NCI-H1694 treated with DMSO at 0.1 percent for 48 hours (cell line): ENCODE data around the gene NUP62CL.

Experiments
- DNase-seq: peaks from one replicate; lab custom pipeline; 2025; lab: John Stamatoyannopoulos, UW

The NUP62CL gene

DNA sequence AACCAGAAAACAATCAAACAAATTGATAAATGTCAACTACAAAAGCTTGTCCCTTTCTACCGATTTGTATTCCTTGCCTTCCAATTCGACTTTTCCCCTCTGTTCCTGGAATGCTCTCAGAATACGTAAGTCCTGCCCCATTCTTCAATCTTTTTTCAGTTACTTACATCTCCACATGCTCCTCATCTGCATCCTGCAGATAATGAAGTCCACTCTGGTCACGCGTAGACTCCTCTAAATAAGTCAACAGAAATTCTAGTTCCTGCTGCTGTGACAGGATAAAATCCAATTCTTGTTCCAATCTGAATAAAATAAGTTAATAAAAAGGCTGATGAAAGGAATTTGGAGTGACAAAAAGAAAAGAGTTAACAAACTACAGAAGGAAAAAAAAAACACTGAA lies 53.2 kb downstream of the NUP62CL start:
- DNase-seq: no peak

DNA sequence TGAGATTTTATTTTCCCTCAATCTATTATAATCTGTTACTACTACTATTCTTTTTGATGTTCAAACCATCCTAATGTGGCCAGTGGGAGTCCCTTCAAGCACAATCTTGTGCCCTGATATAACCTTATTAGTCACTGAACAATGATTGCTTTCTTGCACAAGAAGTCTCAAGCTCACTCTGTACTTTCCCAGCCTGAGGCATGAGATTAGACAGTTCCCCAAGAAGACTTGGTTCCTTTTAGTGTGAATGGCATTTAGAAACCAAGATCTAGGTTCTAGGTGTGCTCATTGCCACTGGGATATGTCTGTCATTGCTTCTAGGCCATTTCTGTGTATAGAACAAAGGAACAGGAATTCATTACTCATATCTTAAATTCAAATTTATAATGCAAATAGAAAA lies 59.6 kb downstream of the NUP62CL start:
- DNase-seq: no peak

DNA sequence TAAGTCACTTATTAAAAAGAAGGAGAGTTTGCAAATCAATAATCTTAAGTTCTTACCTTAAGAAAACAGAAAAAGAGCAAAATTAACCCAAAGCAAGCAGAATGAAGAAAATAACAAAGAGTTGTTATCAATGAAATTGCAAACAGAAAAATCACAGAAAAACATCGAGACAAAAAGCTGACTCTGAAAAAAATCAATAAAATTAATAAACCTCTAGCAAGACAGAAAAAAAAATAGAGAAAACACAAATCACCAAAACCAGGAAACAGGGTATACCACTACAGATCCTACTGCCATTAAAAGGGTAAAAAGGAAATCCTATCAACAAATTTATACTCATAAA lies 70.3 kb downstream of the NUP62CL start:
- no peak for DNase-seq

DNA sequence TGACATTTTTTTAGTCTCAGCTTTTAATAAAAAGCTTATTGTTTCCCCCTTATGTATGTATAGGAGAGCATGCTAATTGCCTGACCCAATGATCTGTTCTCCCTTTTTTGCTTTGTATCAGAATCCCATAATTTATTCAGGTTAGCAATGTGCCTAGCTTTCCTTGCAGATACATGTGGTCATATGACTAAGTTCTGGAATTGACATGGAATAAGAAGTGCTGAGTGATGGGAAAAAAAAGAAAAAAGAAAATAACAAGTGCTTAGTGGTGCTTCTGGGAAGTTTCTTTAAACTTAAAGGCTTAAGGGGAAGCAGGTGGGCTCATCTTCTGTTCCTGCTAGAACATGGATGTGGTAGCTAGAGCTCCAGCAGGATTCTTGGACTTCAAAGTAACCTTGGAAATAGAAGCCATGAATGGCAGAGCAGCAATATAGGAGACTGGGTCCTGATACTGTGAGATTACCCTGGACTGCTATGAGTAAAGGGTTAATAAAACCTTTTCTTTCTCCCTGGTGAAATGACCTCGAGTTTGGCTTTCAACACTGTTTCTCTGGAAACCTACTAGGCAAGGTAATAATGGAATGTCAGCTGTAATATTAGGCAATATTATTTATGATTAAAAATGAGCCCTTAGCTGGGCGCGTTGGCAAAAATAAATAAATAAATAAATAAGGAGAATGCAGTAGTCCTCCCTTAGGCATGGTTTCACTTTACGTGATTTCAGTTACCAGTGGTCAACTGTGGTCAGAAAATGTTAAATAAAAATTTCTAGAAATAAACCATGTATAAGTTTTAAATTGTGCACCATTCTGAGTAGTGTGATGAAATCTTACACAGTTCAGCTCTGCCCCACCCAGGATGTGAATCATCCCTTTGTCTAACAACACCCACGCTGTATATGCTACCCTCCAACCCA lies 70.9 kb downstream of the NUP62CL start:
- DNase-seq: no peak

DNA sequence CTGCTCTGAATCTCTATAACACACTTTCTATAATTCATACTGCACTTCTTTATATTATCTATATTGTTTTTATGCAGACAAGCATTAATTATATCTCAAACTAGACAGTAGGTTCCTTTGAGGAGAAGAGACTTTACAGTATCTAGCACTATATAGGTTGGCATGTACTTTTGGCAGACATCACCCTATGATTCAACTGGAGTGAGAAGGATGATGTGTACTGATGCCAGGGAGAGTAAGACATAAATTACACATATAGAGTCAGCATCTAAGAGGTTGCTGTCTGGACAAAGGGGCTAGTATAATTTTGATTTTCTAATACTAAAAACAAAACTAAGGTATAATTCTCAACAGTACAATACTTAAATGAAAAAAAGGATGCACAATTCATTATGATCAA lies 82.5 kb downstream of the NUP62CL start:
- DNase-seq: no peak

DNA sequence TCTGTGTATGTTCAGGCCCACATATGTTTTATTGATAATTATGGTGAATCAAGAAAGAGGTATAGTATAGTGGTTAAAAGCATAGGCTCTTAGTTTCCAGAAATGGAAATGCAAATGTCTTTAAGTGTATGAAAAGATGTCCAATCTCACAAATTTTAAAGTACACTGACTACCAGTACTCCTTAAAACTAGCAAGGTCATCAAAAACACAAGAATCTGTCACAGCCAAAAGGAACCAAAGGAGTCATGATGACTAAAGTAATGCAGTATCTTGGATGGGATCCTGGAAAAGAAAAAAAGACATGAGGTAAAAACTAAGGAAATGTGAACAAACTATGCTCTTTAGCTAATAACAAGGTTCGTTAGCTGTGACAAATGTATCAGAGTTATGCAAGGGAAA lies 87.0 kb downstream of the NUP62CL start:
- DNase-seq: no peak

DNA sequence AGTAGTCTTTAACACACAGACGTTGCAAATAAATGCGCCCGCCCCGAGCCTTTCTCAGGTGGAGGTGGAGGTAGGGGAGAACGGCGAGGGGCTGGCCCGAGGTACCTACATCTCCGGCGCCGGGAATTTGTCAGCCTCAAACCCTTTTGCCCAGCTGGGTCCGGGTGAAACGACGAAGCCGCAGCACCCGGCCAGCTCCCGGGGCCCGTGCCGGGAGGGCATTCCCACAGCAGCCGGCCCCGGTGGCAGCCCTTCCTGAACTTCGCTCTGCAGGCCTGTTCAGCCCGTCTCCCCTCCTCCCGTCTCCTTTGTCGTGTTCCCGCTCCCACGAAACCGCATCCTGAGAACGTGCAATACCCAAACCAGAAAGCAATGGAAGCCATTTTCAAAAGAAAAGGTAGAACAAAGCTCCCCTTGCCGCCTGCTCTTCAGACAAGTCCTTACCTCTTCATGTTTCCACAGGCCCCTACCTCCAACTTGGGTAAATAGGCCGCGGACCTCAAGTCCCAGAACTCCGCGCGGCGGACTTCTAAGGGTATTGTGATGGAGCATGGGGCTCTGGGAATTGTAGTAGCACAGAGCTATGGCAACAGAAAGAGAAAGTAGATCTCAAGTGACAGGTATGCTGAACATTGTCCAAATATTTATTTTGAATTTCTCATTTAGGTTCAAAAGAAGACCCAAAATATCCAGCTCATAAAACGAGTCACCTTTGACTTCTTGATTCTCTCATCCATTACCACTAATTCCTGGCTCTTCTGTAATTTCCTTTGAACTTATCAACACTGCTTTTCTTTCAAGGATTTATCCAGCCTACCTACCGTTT lies 87.7 kb downstream of the NUP62CL start, which contains the start of gene RBM41:
Gene RBM41 (minus strand): TSS at position 501 of the 826 bp plus-strand sequence. CDS start 49 bp downstream, at position 452.
- DNase-seq: peak; percentile 75

DNA sequence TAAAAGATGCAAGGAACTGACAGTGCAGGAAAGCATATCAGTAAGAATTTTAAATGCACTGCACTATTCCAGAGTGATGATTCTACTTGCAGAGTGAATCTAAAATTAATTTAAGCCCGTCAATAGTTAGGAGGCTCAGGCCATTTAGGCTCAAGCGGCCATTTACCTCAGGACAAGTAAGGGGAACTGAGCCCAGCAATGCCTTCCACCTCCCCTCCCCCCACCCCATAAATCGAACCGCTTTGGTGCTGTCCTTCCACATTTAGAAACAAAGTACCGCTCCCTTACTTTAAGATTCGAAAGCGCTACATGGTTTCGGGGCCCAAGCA lies 88.3 kb downstream of the NUP62CL start:
- no peak for DNase-seq

DNA sequence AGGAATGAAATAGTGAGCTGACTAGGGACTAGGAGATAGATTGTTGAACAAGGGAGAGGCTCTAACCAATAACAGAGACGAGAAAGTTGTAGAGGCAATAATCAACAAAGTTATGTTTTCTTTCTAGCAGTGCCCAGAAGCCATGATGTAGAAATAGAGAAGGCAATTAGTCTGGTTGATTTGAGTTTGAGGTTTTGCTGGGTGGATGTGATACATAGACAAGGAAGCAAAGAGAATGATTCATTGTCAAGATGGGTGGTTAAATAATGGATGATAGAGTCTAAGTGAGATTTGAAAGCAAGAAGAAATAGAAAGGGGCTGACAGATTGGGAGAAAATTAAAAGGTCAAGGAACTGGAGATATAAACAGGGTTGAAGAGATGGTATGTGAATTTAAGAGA lies 98.8 kb downstream of the NUP62CL start:
- no peak for DNase-seq

DNA sequence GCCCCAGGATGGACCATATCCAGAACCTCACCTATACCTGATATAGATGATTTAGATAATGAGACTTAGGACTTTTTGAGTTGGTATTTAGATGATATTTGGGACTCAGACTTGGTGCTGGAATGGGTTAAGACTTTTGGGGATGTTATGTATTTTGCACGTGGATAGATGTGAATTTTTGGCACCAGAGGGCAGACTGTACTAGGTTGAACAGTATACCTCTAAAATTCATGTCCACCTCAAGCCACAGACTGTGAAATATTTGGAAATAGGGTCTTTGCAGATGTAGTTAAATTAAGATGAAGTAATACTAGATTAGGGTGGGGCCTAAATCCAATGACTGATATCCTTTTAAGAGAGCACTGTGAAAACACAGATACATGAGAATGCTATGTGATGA lies 103.3 kb downstream of the NUP62CL start:
- peak; percentile 4 for DNase-seq

DNA sequence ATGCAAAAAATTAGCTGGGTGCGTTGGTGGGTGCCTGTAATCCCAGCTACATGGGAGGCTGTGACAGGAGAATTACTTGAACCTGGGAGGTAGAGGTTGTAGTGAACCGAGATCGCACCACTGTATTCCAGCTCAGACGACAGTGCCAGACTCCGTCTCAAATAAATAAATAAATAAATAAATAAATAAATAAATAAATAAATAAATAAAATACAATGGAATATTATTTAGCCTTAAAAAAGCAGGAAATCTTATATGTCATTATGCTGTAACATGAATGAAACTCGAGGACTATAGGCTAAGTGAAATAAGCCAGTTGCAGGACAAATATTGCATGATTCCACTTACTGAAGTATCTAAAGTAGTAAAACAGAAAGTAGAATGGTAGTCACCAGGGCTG lies 130.1 kb downstream of the NUP62CL start:
- no peak for DNase-seq
